ENCODE measurements around the gene CACNA1D.

Gene CACNA1D

GRCh38 chr3:53817809-53818208 is 323.4 kb downstream of the CACNA1D start:
- DNase-seq (ENCODE audit: low read depth): no peak
- no peak for TF ChIP-seq CTCF (conservative IDR thresholded peaks at IDR 0.05; ENCODE audit: low read depth, low read length)
- no peak overlapping the region for H3K4me3 ChIP-seq (ENCODE audit: low read length)

DNA sequence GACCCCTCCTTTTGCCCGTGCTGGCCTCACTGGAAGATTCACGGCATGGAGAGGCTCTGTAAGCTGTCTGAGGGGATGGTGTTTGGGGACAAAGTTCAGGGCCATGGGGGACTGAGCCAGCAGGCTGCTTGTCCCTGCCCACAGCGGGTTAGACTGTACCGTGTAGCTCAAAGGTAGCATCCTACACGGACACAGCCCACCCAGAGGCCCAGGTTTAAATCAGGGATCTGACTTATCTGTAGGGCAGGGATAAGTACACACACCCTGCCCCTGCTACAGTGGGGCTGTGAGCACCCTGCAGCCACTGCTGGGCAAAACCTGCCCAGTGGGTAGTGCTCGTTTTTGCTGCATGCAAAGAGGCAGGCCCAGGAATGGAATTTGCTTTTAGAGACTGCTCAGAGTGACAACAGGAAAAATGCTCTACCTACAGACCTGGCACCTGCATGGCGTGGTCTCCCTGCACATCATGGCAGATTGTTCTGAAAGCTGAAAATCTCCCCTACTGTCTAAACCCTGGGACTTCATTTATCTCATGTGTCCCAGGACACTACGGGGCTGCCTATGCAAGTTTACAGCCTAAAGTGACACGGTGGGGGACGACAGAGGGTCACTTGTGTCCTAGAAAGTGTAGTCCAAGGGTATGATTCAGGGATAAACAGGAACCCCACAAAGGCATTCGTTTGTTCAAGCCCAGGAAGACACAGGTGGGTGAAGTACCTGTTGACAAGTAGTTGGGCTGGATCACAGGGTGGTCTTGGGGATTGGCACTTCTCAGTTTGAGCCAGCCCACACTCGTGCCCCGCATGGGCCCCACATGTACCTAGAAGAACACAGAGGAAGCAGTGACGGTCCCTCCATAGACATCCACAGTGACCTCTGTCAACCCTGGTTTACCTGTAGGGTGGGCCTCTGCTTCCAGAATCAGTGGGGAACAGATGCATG is 324.1 kb downstream of the CACNA1D start:
- DNase-seq (ENCODE audit: low read depth): no peak
- no peak overlapping the region for H3K4me3 ChIP-seq (ENCODE audit: low read length)
- TF ChIP-seq CTCF (conservative IDR thresholded peaks at IDR 0.05; ENCODE audit: low read depth, low read length): no peak

DNA sequence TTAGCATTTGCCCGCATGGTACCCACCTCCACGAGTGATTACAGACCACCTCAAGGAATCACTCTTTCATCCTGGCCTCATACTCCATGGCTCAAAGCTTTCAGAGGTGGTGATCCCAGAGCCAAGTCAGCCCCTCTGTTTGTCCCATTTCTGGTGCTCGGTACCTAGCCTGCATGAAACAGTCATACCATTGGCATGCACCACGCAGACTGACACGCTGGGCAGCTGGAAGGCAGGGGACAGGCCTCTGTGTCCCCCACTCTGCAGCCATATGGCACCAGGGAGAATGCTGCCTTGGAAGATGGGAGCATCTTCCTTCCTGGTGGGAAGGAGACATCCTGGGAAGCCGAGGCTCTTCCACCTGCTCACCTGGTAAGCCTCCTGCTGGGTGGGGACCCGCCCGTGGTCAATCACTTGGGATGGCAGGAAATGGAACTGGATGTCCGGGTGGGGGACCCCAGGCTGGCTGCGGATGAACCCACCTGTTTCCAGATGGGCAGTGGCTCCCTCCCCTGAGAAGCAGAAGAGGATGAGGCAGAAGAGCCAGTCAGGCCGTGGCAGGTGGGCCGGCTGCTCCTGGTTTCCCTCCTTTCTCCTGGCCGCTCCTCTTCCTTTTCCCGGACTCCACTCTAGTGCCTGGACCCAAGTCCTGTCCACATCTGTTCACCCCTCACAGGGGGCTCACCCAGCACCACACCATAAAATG is 324.9 kb downstream of the CACNA1D start:
- TF ChIP-seq CTCF (conservative IDR thresholded peaks at IDR 0.05; ENCODE audit: low read depth, low read length): no peak
- DNase-seq (ENCODE audit: low read depth): no peak
- H3K4me3 ChIP-seq (ENCODE audit: low read length): no peak overlapping the region

GRCh38 chr3:53820084-53820483 is 325.7 kb downstream of the CACNA1D start:
- no peak for DNase-seq (ENCODE audit: low read depth)
- no peak for TF ChIP-seq CTCF (conservative IDR thresholded peaks at IDR 0.05; ENCODE audit: low read depth, low read length)
- H3K4me3 ChIP-seq (ENCODE audit: low read length): no peak overlapping the region

- H3K4me3 ChIP-seq (ENCODE audit: low read length): no peak overlapping the region
- no peak for DNase-seq (ENCODE audit: low read depth)
- TF ChIP-seq CTCF (conservative IDR thresholded peaks at IDR 0.05; ENCODE audit: low read depth, low read length): no peak
Measured at GRCh38 chr3:53820756-53821580, 326.6 kb downstream of the CACNA1D start.

- DNase-seq (ENCODE audit: low read depth): no peak
- no peak overlapping the region for H3K4me3 ChIP-seq (ENCODE audit: low read length)
- no peak for TF ChIP-seq CTCF (conservative IDR thresholded peaks at IDR 0.05; ENCODE audit: low read depth, low read length)
Measured at GRCh38 chr3:53821631-53822121, 327.3 kb downstream of the CACNA1D start.
